Right hindlimb (tissue), 1 donor: Measurements from ENCODE around the gene PCBP1.
"Not testable (repeated sequence)": the region's sequence is repeated elsewhere in the genome, so short reads cannot be mapped to it uniquely, and the experiment has no call there.

Experiments
- DNase-seq: peaks from one replicate; pipeline ENCODE4 v3.0.0-alpha.2; 2018

The PCBP1 gene

DNA sequence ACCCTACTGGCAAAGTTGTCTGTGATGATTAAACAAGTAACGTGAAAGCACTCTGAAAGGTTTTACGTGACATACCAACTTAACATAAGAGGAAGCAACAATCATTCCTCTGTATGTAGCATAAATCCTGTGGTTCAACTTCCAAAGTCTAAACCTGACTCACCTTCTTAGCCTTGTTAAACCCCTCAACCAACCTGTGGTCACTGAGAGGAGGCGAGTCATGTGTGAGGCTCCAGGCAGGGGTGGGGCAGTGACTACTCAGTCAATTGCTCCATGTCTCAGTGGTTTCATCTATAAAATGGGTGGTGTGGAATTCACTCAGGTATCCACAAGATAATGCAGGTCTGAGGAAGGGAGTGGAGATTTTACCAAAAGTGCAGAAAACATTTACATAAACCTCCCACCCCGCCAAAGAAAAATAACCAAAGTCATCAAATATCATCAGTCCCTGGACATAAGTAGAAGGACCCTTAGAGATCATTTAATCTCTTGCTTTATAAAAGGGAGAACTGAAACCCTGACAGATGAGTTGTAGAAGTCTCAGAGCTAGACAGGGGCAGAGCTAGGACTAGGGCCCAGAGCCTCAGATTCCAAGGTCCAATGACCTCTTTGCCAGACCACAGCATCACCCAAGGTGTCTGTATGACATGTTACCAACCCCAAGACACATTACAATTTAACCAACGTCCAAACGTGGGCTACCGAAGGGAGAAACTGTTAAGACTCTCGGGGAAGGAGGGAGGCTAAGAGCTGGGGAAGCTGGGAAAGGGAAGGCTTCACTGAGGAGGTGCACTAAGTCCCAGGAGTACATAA lies 3.7 kb upstream of the PCBP1 start:
- DNase-seq, result no peak

DNA sequence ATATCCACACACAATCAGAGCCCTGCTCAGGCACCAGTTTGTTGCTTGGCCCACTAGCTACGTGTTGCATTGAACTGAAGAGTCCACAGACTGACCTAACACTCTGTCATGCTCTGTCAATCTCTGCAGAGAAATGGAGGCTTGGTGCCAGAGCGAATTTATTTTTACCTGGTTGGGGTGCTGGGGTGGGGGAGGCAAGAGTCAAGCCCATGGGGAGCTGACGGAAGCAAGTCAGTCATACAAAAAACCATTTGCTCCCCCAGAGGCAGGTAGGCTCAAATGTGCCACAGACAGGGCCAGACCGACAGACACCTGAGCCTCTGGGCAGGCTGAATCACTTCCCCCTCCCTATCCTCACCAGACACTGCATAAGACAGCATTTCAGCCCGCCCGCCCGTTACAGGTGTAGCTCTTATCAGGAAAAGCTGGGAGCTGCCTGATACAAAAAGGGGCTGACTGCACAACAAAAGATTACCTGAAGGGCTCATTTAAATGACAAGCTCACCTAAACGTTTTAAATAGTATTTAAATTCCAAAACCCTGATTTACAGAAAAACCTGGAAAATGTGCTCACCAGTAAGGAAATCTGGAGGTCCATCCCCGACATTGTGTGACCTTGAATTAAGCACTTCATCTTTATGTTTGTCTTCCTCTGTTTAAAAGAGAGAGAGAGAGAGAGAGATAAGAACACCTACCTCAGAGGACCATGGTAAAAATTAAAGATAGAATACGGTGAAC lies 2.1 kb upstream of the PCBP1 start:
- DNase-seq, result no peak

- DNase-seq, result no peak
These were observed 1.5 kb upstream of the PCBP1 start for GRCh38 chr2:70085711-70086277.

DNA sequence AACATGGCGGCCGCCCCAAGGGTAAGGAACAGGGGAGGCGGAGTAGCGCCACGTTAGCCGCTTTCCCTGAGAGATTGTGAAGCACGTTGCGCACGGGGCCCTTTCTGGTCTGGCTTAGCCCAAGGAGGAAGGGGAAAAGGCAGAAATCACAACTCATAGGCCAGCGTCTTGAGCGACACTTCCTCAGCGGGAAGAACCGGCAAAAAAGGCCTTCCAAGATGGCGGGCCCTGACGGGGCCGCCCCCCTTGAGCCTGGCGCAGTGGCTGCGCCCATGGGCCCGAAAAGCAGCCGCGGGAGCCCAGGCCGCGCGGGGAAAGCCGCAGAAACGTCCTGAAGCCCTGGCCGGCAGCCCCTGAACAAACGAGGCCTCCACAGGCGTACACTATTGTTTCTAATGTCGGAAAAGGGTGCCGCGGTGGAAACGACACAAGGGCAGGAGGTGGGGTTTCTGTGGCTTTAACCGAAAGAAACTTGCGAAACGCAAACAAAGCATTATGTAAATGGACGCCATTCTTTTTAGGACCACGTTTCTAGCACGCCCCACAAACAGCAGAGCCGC lies 919 bp upstream of the PCBP1 start:
- peak; percentile 90 for DNase-seq

- DNase-seq, result peak; percentile 62
These were observed 673 bp downstream of the PCBP1 start for GRCh38 chr2:70087702-70088597.

- DNase-seq, result no peak
These were observed 1.4 kb downstream of the PCBP1 start for GRCh38 chr2:70088598-70089219.

- peak; percentile 76 for DNase-seq
These were observed 2.1 kb downstream of the PCBP1 start for GRCh38 chr2:70089220-70089982.

DNA sequence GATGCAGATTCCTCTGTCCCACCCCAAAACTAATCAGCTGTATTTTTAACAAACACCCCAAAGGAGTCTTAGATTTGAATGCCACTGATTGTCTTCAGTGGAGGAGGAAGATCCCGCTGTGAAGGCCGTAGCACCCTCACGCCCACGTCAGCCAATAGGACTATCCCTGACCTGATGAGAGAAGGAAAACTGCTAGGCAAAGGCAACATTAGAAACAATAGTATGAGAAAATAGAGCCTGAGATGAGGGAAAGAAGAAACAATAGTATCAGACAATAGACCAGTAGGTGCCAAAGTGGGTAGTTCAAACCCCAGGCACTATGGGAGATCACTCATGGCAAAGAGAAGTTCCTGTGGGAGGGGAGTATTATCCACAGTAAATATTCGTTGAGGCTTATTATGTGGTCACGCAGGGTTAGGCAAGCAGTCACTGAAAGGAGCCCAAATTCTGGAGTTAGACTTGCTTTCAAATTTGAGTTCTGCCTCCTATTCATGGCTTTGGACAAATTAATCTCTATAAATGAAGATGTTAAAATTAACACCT lies 2.8 kb downstream of the PCBP1 start:
- no peak for DNase-seq

GRCh38 chr2:70090706-70091334 lies 3.5 kb downstream of the PCBP1 start:
- no peak for DNase-seq

DNA sequence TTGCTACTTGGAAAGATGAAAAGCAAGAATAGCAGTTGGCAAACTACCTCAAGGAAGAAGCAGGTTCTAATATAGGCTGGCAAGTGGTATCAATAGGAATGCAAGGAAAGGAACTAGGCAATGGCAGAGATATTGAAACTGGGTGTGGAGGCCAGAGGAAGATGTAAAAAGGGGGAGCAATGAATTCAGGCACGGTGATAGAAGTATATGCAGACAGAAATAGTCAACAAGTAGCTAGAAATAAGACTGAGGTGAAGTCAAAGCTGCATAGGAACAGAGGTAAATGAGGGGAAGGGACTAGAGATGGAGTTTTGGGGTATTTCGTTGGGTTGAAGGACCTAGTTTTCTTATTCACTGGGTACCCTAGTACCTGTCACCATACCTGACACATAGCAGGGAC lies 4.1 kb downstream of the PCBP1 start:
- DNase-seq, result no peak

GRCh38 chr2:70091816-70092215 lies 4.5 kb downstream of the PCBP1 start:
- DNase-seq, result no peak

DNA sequence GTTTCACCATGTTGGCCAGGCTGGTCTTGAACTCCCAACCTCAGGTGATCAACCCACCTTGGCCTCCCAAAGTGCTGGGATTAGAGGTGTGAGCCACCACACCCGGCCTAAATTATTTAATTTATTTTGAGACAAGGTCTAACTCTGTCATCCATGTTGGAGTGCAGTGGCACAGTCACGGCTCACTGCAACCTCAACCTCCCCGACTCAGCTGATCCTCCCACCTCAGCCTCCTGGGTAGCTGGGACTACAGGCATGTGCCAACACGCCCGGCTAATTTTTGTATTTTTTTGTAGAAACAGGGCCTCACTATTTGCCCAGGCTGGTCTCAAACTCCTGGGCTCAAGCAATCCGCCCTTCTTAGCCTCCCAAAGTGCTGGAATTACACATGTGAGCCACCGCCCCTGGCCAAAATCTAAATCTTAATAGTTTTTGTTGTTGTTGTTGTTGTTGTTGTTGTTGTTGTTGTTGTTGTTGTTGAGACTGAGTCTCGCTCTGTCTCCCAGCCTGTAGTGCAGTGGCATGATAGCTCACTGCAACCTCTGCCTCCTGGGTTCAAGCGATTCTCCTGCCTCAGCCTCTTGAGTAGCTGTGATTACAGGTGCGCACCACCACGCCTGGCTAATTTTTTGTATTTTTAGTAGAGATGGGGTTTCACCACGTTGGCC lies 5.4 kb downstream of the PCBP1 start:
- DNase-seq, result not testable (repeated sequence)

DNA sequence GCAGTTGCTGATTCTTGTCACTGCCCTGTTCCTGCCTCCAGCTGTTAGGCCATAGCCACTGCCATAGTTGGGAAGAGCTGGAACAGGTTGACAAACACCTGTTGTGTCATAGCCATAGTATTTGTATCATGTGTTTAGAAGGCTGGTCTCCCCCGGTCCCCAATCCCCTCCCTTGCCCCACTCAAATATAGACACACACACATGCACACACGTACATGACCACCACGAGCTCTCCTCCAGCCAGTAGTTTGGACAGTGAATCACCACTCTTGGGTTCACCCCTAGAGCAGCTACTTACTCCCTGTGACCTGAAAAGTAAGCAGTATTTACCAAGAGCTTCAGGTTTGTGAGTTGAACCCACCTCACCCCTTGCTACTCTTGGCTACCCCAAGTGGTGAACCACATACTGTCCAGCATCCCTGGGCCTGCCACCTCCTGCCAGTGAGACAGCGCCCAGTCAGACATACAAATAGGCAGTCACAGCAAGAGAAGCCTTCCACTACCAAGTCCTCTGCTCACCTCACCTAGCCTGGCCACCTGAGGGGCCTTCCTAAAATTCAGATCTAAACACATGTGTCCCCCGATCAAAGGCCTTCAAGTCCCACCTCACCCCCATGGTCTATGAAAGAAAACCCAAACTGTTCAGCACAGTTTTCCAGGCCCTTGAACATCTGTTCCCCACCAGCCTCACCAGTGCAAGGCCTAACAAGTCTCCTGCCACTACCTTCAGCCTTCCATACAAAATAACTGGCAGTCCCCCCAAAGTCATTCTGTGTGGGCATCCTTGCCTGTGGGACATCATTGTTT lies 7.1 kb downstream of the PCBP1 start:
- DNase-seq, result no peak

GRCh38 chr2:70094978-70095719 lies 7.9 kb downstream of the PCBP1 start:
- DNase-seq, result peak; percentile 50

- no peak for DNase-seq
These were observed 8.7 kb downstream of the PCBP1 start for GRCh38 chr2:70095720-70096670.

DNA sequence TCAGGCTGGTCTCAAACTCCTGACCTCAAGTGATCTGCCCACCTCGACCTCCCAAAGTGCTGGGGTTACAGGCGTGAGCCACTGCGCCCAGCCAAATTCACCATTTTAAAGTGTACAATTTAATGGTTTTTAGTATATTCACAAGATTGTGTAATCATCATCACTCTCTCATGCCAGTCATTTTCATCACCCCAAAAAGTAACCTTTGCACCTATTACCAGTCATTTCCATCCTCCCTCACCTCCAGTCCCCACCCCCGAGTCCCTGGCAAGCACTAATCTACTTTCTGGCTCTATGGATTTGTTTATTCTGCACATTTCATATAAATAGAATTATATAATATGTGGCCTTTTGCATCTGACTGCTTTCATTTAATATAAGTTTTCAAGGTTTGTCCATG lies 10.8 kb downstream of the PCBP1 start:
- DNase-seq, result no peak

- no peak for DNase-seq
These were observed 12.0 kb downstream of the PCBP1 start for GRCh38 chr2:70099270-70099669.
